ENCODE measurements around the gene MRPL1.

The MRPL1 gene

GRCh38 chr4:78001531-78001930 lies 138.9 kb downstream of the MRPL1 start:
- no peak overlapping the region for H3K27ac ChIP-seq
- H3K36me3 ChIP-seq (replicated peaks): no peaks in the 10 kb centered on the region
- in situ Hi-C loops (cut with HindIII; ENCODE audit: low pct_ligation_motif_present, low sequenced_read_pairs): no loop called here
- no peak overlapping the region for H3K4me3 ChIP-seq (ENCODE audit: low read depth, low read length)
- no peaks in the 10 kb centered on the region for H3K27me3 ChIP-seq (replicated peaks)
- TF ChIP-seq CTCF (IDR thresholded peaks at IDR 0.05; ENCODE audit: low read depth, low read length, missing control alignments): no peak
- no peak for DNase-seq

GRCh38 chr4:78002260-78002659 lies 139.6 kb downstream of the MRPL1 start:
- no peak for TF ChIP-seq CTCF (IDR thresholded peaks at IDR 0.05; ENCODE audit: low read depth, low read length, missing control alignments)
- no peaks in the 10 kb centered on the region for H3K27me3 ChIP-seq (replicated peaks)
- in situ Hi-C loops (cut with HindIII; ENCODE audit: low pct_ligation_motif_present, low sequenced_read_pairs): no loop called here
- peak; percentile 5 for DNase-seq
- no peak overlapping the region for H3K4me3 ChIP-seq (ENCODE audit: low read depth, low read length)
- H3K36me3 ChIP-seq (replicated peaks): no peaks in the 10 kb centered on the region
- no peak overlapping the region for H3K27ac ChIP-seq
